Measurements from ENCODE around the gene C2CD2. TPM values are rescaled to one million over a fixed set of nuclear protein-coding genes. Genes with fewer than 3 reads are reported as not detected.

C2CD2 gene
- total and polyA plus RNA-seq, 10 of the 15 experiments (the other 5 are each of a cell fraction or from before 2014, with no cell fraction given): 2.2 to 30.9 (median 9.9) TPM

DNA sequence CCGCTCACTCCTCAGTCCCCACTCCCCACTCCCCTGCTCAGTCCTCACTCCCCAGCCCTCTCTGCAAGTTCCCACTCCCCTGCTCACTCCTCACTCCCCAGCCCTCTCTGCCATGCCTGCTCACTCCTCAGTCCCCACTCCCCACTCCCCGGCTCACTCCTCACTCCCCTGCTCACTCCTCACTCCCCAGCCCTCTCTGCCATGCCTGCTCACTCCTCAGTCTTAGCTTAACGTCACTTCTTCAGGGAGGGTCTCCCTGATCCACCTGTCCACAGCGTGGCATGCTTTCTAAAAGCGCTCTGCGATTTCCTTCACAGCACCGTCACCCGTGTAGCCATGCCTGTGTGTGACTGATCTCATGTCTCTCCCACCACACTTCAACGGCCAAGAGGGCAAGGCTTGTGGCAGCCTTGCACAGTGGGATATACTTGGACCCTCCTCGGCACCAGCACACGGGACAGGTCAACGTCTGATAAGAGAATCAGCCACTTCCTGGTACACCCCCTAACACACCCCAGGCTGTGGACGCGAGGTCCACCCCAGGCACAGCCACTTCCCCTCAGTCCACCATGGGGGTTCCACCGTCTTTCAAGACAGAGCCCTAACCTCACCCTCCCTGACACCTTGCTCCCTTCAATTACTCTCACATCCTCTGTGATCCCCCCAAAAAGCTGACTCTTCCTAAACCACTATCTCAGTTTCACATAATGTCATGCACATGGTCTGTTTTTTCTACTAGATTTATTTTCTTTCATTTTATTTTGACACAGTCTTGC, 88.6 kb downstream of the C2CD2 start:
- Histone ChIP-seq H2AFZ (ENCODE audit: control insufficient read depth, low read depth, low read length) (peak overlapping the region; percentile 60), H3K9ac (ENCODE audit: control insufficient read depth, insufficient read depth, low read length) (peak overlapping the region; percentile 79), H3K27ac (ENCODE audit: control insufficient read depth, insufficient read depth) (peak overlapping the region; percentile 91), H3K4me3 (peak overlapping the region; percentile 63; the same call in 1 of the 2 replicates), H3K9me3 (replicated peaks; ENCODE audit: control insufficient read depth, insufficient read depth, low read length) (no peaks in the 10 kb centered on the region), H3K4me2 (ENCODE audit: control insufficient read depth, insufficient read depth) (peak overlapping the region; percentile 73), H3K36me3 (ENCODE audit: control insufficient read depth in 2 of 2, insufficient read depth in 2 of 2, low read length in 1 of 2) (no peaks in the 10 kb centered on the region; a peak in 1 of 4 replicates), H3K4me1 (ENCODE audit: control insufficient read depth, insufficient read depth, low read length) (peaks cover 70% of the 10 kb centered on the region), H3K79me2 (ENCODE audit: control insufficient read depth, insufficient read depth, low read length) (peaks cover 50% of the 10 kb centered on the region), H4K20me1 (ENCODE audit: control insufficient read depth, insufficient read depth) (no peaks in the 10 kb centered on the region), H3K27me3 (replicated peaks in 1 of 2; ENCODE audit: control insufficient read depth in 2 of 2, insufficient read depth in 2 of 2, low read length in 1 of 2) (no peaks in the 10 kb centered on the region)
- FAIRE-seq: no peak
- intact Hi-C loops (cut with micrococcal nuclease; ENCODE audit: unreplicated experiment): loop anchor here (2.0 to 10.0 kb wide), 3 partner anchors 14 to 500 kb away; partner anchors contain the start of genes MX2 and PRDM15
- peak; percentile 81 for ATAC-seq
- no TSS peak for BruUV-seq (replicated peaks)
- WGBS (ENCODE audit: insufficient coverage, insufficient replicate concordance, low lambda C conversion rate, missing lambda C conversion rate): 1% methylated on average over 11 of the region's 15 CpGs
- ChIA-PET POLR2A (interaction anchor here (0.8 to 3.2 kb wide), 2 partner anchors 13 to 146 kb away, joined by 5 to 14 read pairs; no protein-coding TSS in a partner anchor), CTCF (interaction anchor here (0.6 to 3.2 kb wide), 4 partner anchors 12 to 599 kb away, joined by 3 to 15 read pairs (median 6); no protein-coding TSS in a partner anchor), RAD21 (ENCODE audit: unreplicated experiment) (interaction anchor here (0.8 to 4.5 kb wide), 4 partner anchors 14 to 199 kb away, joined by 3 to 28 read pairs (median 6); partner anchors contain the start of gene PRDM15), SMC1A (ENCODE audit: uncharacterized antibody, unreplicated experiment) (interaction anchor here (0.6 to 1.9 kb wide), 8 partner anchors 13 to 668 kb away, joined by 3 to 13 read pairs (median 6); no protein-coding TSS in a partner anchor)
- DNase-seq (ENCODE audit: low read depth, low spot score): peak; percentile 80
- in situ Hi-C loops (cut with MboI): no loop called here
- TF ChIP-seq ATF7 (IDR thresholded peaks at IDR 0.05; ENCODE audit: low read depth) (peak; percentile 89), JUNB (IDR thresholded peaks at IDR 0.05) (peak; percentile 71), CUX1 (IDR thresholded peaks at IDR 0.05; ENCODE audit: insufficient replicate concordance, low read depth, low read length) (peak; percentile 12), USF2 (IDR thresholded peaks at IDR 0.05; ENCODE audit: borderline replicate concordance, low read depth, low read length) (no peak; the same call in 1 of the 2 replicates), SREBF2 (IDR thresholded peaks at IDR 0.05; ENCODE audit: low read length) (no peak), CBX5 (IDR thresholded peaks at IDR 0.05; ENCODE audit: low read depth) (peak; percentile 73; the same call in 1 of the 2 replicates), MTA2 (IDR thresholded peaks at IDR 0.05; ENCODE audit: low read depth) (peak; percentile 82), JUND (IDR thresholded peaks at IDR 0.05; ENCODE audit: low read depth, low read length) (no peak), E2F4 (IDR thresholded peaks at IDR 0.05; ENCODE audit: low read depth, low read length) (no peak), BCLAF1 (IDR thresholded peaks at IDR 0.05) (no peak)

All from GM12878 (cell line).